Hindlimb muscle (tissue), 1 donor: ENCODE data around the gene EXD1. TPM values are rescaled to one million over a fixed set of nuclear protein-coding genes. Genes with fewer than 3 reads are reported as not detected.
"Not testable (repeated sequence)": the region's sequence is repeated elsewhere in the genome, so short reads cannot be mapped to it uniquely, and the experiment has no call there.

Experiments used
- DNase-seq: peaks from one replicate; pipeline ENCODE4 v3.0.0-alpha.2; 2013
- polyA plus RNA-seq: library from polyadenylated mRNA; unstranded; fragments of 120-200 nt; gene quantifications from one replicate; pipeline ENCODE4 v1.2.1, GENCODE V29; 2013; ENCODE audit not compliant: insufficient read length

EXD1 gene
- polyA plus RNA-seq, 1 donor, result 0.12 TPM

DNA sequence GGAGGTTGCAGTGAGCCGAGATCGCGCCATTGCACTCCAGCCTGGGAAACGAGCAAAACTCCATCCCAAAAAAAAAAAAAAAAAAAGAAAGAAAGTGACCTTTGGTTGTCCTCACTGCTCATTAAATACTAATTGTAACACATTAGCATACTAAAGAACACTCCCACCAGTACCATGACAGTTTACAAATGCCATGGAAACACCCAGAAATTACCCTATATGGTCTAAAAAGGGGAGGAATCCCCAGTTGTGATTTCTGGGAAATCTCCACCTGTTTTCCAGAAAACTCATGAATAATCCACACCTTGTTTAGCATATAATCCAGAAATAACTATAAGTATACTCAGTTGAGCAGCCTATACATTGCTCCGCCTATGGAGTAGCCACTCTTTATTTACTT is 90.9 kb downstream of the EXD1 start:
- DNase-seq, result no peak

DNA sequence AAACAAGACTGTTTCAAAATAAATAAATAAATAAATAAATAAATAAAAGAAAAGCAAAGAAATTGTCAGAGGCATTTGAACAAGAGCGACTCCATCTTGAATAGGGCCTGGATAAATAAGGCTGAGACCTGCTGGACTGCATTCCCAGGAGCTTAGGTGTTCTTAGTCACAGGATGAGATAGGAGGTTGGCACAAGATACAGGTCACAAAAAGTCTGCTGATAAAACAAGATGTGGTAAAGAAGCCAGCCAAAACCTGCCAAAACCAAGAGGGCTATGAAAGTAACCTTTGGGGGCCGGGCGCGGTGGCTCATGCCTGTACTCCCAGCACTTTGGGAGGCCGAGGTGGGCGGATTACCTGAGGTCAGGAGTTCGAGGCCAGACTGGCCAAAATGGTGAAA is 91.4 kb downstream of the EXD1 start:
- DNase-seq, result not testable (repeated sequence)

- not testable (repeated sequence) for DNase-seq
These were observed 95.0 kb downstream of the EXD1 start for GRCh38 chr15:41135580-41135979.

GRCh38 chr15:41133454-41133853 is 97.1 kb downstream of the EXD1 start:
- no peak for DNase-seq

Other genes with a start within 250 kb of the EXD1 start
- gene INO80, start 114.5 kb downstream of the EXD1 start, polyA plus RNA-seq, result 17.8 TPM
- gene CHP1, start 511 bp upstream of the EXD1 start, polyA plus RNA-seq, result 59.2 TPM
- 3.4 TPM for gene OIP5, start 101.8 kb upstream of the EXD1 start, polyA plus RNA-seq
- 30.4 TPM for gene NUSAP1, start 102.1 kb upstream of the EXD1 start, polyA plus RNA-seq
- gene NDUFAF1, start 171.7 kb upstream of the EXD1 start, polyA plus RNA-seq, result 19.9 TPM
- 46.6 TPM for gene RTF1, start 186.3 kb upstream of the EXD1 start, polyA plus RNA-seq